HG03095 (cell line): ENCODE data around the gene NLGN1.

Experiments used
- ATAC-seq: cut with Tn5 transposase; IDR thresholded peaks from one replicate; pipeline ENCODE4 v1.9.1; 2021; ENCODE audit warnings: moderate library complexity; ENCODE audit not compliant: unreplicated experiment

Gene NLGN1

DNA sequence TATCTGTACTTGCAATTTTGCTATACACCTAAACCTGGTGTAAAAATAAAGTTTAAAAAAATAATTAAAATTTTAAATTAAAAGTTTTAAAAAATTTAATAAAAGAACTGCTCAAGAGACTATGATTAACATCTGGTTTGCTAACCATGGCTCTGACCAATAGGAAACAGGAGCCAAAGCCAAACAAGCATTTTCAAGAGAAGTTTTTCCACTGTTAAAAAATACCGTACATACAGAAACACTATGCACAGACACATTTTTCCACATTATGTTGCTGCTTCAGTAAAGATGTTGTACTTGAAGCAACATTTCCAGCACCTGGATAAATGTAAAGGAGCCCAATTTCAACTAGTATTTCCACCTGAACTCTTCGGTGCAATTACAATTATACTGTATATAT lies 917.7 kb downstream of the NLGN1 start:
- ATAC-seq: no peak

DNA sequence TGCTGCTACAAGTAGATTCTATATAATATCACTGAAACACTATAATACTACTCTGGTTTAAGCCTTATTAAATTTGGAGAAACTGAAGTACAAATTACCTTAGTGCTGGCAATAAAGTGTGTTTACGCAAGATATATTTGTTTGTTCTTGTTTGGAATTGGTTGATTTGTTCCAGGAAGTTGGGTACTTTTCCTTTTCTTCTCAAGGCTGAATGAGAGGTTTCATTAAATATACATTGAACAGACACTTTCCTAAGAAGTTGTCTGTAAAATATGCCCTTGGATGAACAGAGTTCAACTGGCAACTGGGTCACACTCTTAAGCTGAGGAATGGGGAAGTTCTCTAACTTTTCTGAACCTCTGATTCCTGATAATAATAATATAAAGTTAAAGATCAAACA lies 919.5 kb downstream of the NLGN1 start:
- no peak for ATAC-seq

DNA sequence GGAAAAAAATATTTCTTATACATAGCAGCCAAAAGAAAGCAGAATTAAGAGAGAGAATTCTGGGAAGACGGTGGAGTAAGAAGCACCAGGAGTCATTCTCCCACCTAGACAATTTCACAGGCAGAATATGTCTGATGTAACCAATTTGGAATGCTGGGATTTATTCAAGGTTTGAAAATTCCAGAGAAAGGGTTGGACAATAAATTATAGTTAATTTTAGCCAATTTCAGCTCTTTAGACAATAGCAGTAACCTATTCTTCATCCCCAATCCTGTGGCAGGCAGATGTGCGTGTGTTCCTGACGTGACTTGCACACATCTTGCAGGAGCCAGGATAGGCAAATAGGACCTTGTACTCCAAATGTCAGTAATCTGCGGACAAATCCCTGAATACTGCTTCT lies 920.6 kb downstream of the NLGN1 start:
- no peak for ATAC-seq

DNA sequence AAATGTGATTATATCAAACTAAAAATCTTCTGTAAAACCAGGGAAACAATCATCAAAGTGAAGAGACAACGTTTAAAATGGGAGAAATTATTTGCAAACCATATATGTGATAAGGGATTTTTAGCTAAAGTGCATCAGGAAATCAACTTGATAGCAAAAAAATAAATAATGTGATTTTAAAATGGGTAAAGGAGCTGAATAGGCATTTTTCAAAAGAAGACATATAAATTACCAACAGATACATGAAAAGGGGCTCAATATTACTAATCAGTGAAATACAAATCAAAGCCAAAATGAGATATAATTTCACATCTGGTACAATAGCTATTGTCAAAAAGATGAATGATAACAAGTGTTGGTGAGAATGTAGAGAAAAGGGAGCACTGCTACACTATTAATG lies 924.0 kb downstream of the NLGN1 start:
- no peak for ATAC-seq

DNA sequence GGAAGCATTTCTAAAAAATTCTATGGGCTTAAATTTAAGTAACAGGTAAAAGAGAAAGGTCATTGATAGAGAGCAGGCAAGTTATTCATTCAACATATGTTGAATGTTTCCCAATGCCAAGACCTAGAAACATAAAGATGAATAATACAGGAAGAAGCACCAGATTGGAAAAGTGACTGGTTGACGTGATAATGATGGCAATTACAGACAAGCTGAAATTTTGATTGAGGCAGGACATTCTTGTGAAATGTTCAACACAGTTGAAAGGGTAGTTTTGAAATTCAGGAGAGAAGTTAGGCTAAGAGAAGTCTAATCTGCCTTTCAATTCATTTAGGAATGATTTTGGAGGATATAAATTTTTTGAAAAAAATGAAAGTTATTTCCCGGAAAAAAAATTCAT lies 925.2 kb downstream of the NLGN1 start:
- no peak for ATAC-seq

DNA sequence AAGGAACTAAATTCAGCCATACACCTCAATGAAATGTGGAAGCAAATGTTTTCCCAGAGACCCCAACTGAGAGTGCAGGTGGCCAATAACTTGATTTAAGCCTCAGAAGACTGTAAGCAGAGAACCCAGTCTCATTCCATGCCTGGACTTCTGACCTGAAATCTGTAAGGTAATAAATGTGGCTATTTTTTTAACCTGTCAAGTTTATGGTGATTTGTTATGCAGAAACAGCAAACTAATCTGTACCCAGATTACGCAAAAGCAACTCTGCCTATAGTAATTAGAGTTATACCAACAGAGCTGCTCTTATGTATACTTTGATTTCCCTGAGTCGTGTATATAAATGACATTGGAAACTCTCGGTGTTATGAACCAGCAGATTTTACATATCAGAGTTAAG lies 927.6 kb downstream of the NLGN1 start:
- ATAC-seq: no peak

DNA sequence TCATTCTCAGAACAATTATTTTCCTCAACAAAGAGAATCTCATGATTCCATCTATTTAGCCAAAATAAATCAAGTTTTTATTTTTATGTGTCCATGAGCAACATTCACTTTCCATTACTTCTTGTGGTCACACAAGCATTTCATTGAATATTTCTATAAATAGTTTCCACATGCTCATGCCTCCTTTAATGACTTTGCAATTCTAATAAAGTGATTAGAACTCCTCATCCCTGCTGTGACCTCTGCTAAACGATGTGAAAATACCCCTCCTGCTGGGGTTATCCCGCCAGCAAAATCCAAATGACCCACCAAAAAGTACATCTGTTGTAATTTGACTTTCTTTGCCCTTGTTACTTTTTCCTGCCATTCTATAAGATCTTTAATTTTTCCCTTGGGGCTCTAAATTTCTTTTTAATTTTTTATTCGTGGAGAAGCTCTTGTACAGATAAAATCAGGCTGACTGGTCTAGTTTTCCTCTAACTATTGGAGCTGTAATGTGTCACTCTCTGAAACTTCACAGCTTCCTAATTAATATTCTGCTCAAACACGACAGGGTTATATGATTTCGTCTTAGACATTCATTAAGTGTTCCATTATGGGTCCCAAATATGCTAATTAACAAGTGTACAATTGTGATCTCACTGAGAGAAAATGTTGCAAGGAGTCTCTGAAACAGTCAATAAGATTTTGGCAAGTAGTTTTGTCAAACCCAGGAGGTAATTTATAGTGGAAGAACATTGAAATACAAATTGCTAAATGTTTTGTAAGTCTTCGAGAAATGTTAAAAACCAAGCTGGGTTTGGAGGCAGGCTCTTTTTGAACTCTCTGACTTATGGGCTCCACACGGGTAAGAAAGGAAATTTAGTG lies 928.5 kb downstream of the NLGN1 start:
- ATAC-seq: no peak

DNA sequence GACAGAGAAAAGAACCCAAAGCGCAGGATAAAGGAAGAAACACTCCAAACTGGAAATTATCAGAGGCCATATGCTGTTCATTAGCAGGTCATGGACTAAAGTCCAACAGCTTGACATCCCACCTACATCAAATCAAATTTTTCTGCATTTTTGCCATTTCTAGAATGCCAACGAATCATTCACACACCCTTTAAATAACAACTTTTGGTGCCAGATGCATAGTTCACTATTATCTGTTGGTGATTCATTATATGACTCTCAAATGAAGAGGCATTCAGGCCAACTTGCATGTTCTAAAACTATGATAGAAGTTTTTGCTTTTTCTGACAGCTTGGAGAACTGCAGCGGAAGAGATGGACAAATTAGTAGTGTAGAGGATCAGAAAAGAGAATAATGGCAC lies 931.8 kb downstream of the NLGN1 start:
- ATAC-seq: no peak

DNA sequence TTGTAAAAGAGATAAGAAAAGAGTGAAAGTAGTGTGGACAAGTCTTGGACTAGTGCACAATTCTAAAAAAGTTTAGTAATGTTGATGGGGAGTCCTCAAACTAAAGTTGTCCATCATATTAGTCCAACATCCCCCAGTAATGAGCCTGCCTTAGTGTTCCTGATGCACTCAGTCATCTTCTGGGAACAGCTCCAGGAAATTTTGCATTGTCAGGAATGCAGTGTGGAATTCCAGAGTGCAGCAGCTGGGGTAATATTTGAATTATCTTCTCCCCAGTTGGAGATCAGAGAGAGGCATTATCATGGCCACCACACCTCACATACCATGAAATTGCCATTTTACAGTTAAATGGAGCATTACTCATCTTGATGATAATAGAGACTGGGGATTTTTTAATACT lies 932.8 kb downstream of the NLGN1 start:
- ATAC-seq: no peak

DNA sequence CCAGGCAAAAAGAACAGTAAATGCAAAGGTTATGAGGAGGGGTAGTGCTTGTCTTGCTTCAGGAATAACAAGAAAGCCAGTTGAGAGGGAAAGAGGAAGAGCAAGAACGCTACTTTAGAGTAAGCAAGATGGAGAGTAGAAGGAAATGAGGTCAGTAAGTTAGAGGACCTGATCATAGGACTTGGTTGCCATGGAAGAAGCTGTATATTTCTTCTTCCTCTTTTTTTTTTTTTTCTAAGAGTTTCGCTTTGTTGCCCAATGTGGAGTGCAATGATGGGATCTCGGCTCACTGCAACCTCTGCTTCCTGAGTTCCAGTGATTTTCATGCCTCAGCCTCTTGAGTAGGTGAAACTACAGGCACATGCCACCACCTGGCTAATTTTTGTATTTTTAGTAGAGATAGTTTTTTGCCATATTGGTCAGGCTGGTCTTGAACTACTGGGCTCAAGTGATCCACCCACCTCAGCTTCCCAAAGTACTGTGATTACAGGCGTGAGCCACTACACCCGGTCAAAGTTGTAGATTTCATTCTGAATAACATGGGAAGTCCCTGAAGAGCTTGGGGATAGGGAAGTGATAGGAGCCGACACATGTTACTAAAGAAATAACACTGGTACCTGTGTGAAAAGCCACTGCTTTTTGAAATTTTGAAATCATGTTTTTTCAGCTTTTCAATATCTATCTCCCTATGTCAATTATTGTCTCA lies 933.7 kb downstream of the NLGN1 start:
- no peak for ATAC-seq

DNA sequence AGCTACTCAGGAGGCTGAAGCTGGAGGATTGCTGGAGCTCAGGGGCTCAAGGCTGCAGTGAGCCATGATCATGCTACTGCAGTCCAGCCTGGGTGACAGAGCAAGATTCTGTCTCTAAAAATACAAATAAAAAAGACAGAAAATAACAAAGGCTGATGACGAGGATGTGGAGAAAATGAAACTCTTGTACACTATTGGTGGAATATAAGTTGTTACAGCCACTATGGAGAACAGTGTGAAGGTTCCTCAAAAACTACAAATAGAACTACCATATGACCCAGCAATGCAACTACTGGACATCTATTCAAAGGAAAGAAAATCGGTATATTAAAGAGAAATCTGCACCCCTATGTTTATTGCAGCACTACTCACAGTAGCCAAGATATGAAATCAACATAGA lies 934.8 kb downstream of the NLGN1 start:
- no peak for ATAC-seq

DNA sequence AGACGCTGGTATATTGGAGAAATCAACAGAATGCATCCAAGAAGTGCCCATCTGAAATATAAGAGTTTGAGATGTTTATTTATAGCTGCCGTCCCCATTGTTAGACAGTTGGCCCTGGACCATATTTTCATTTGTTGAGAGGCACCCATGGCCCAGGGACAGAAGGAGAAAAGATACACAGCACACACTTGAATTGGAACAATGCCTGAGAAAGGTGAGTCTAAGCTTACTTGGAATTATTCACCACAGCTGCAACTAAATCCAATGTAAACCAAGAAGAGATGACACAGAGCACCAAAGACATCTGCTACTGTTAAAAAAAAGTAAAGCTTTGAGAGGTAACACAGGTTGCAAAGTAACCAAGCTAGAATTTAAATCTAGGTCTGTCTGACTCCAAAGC lies 936.1 kb downstream of the NLGN1 start:
- ATAC-seq: no peak

DNA sequence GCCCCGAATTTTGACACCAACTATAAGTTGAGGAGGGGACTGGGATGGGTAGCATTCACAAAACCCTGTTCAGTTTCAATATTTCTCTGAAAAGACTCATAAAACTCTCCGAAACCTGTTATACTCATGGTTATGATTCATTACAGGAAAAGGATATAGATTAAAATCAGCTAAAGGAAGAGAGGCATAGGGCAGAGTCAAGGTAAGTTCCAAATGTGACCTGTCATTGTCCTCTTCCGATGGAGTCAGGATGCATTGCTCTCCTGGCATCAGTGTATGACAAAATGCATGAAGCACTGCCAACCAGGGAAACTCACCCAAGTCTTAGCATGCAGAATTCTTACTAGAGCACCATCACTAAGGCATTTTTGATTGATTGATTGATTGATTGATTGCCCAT lies 936.6 kb downstream of the NLGN1 start:
- ATAC-seq: no peak

DNA sequence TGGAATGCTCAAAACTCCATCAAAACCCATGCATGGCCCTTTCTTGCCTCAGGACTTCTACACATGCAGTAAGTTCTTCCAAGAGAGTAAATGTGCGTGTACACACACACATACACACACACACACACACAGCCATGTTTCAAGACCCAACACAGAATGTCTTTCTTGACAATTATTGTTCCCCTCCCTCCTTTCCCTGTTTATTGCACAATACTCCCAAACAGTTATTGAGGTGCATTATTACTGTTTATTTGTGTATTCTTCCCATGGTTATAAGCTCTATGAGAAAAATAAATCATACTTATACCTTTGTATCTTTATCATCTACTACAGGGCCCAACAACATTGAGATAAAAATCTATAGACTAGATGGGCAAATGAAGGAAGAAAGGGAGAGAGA lies 937.8 kb downstream of the NLGN1 start:
- ATAC-seq: no peak

DNA sequence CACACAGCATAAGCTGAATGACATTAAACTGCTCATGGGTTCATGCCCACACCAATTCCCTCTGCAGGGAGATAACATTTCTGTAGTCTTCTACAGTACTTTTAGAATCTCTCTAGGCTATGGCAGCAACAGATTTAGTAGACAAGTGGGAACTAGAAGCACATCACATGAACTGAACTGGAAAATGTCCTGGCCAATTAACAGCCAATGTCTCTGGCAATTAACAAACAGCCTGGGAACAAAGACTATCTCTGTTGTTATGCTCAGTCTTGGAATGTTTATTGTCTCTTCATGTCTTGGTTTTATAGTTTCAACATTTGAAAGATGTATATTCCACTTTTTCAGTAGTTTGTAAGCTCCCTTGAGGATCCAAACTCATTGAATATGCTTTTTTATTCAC lies 938.4 kb downstream of the NLGN1 start:
- no peak for ATAC-seq
